ENCODE data around the gene MUSTN1.

The MUSTN1 gene

GRCh38 chr3:52834871-52835501, at the start of gene MUSTN1:
MUSTN1 (minus strand) TSS chr3:52835019; CDS start chr3:52834948, 71 bp downstream.
- no peak for DNase-seq

- no peak for DNase-seq
Observed at GRCh38 chr3:52882377-52882776, 47.6 kb upstream of the MUSTN1 start.

- no peak for DNase-seq
Observed at GRCh38 chr3:52881871-52882270, 47.1 kb upstream of the MUSTN1 start.

- no peak for DNase-seq
Observed at GRCh38 chr3:52880474-52880873, 45.7 kb upstream of the MUSTN1 start.

- DNase-seq: no peak
Observed at GRCh38 chr3:52880047-52880446, 45.2 kb upstream of the MUSTN1 start.

- DNase-seq: no peak
Observed at GRCh38 chr3:52879581-52879980, 44.8 kb upstream of the MUSTN1 start.

GRCh38 chr3:52879090-52879489, 44.3 kb upstream of the MUSTN1 start:
- no peak for DNase-seq

GRCh38 chr3:52877085-52877484, 42.3 kb upstream of the MUSTN1 start:
- no peak for DNase-seq

GRCh38 chr3:52874864-52875587, 40.2 kb upstream of the MUSTN1 start:
- no peak for DNase-seq

- no peak for DNase-seq
Observed at GRCh38 chr3:52874160-52874701, 39.4 kb upstream of the MUSTN1 start.

- DNase-seq: no peak
Observed at GRCh38 chr3:52873433-52874159, 38.8 kb upstream of the MUSTN1 start.

GRCh38 chr3:52872245-52872644, 37.4 kb upstream of the MUSTN1 start:
- DNase-seq: no peak

- DNase-seq: no peak
Observed at GRCh38 chr3:52871761-52872160, 36.9 kb upstream of the MUSTN1 start.

- no peak for DNase-seq
Observed at GRCh38 chr3:52870471-52870870, 35.7 kb upstream of the MUSTN1 start.

GRCh38 chr3:52866427-52866826, 31.6 kb upstream of the MUSTN1 start:
- no peak for DNase-seq

GRCh38 chr3:52865994-52866393, 31.2 kb upstream of the MUSTN1 start:
- no peak for DNase-seq

GRCh38 chr3:52860424-52860768, 25.6 kb upstream of the MUSTN1 start:
- no peak for DNase-seq

GRCh38 chr3:52859686-52860423, 25.0 kb upstream of the MUSTN1 start:
- DNase-seq: no peak

- no peak for DNase-seq
Observed at GRCh38 chr3:52857864-52858263, 23.0 kb upstream of the MUSTN1 start.

- DNase-seq: no peak
Observed at GRCh38 chr3:52857133-52857532, 22.3 kb upstream of the MUSTN1 start.

GRCh38 chr3:52856666-52857065, 21.8 kb upstream of the MUSTN1 start:
- DNase-seq: no peak

- no peak for DNase-seq
Observed at GRCh38 chr3:52854013-52854412, 19.2 kb upstream of the MUSTN1 start.

GRCh38 chr3:52852419-52852818, 17.6 kb upstream of the MUSTN1 start:
- no peak for DNase-seq

Measured in kidney glomerular epithelial cell (primary cell).